ENCODE data around the gene KANSL1. TPM values are rescaled to one million over a fixed set of nuclear protein-coding genes. Genes with fewer than 3 reads are reported as not detected.
A peak's percentile ranks its signal among the peaks of the same experiment; 100 is the strongest.

Gene KANSL1
- total and polyA plus RNA-seq, 9 of the 15 experiments (the other 6 are each of a cell fraction or from before 2014, with no cell fraction given) = 3.6 to 55.4 (median 31.8) TPM

DNA sequence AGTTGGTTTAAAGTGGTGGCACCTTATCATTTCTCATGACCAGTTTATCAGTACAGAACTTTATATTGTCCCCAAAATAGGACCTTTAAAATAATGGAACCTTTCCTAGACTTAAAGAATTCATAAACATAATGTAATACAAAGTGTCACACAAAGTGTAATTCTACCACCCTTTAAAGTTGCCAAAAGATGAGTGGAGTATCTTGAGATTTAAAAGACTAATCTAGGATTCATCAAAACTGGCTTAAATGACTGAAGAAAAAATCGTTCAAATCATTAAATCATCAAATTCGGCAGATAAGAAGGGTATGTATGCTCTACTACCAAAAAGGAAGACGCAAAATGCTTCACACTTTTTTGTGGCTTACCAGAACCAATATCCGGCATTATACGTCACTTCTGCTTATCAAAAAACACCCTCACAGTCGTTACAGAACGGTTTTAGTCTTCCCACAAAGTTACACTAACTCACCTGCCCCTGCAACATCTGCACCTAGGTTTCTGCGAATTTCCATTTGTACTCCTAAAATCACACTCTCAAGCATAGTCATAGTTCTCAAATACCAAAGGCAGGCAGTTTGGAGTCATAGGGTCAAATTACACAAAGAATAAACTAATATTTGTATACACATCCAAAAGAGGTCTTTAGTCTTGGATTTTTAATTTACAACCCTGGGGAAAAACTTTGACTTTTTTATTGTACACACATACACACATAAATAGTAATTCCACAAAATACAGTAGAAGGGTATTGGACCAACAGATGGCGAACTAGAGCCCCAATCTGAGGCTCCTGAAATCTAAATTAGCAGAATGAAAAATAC is 1.4 kb upstream of the KANSL1 start (continued):
- TF ChIP-seq ARID3A (IDR thresholded peaks at IDR 0.05; ENCODE audit: borderline replicate concordance, low read depth, low read length) (peak; percentile 47), ZNF740 (CRISPR knock-in tag; IDR thresholded peaks at IDR 0.05) (no peak), ZNF740 (tag; IDR thresholded peaks at IDR 0.05) (0 out of 4 replicates have a peak, but pooled peaks of 1 of the 2 experiments have one; percentile 8), HCFC1 (IDR thresholded peaks at IDR 0.05; ENCODE audit: low read depth, low read length) (0 out of 2 replicates have a peak, but pooled peaks have one; percentile 4), ZNF586 (CRISPR knock-in tag; conservative IDR thresholded peaks at IDR 0.05) (0 out of 2 replicates have a peak, but pooled peaks have one; percentile 38), MTA2 (IDR thresholded peaks at IDR 0.05; ENCODE audit: low read depth) (0 out of 2 replicates have a peak, but pooled peaks have one; percentile 15), ZFP36 (IDR thresholded peaks at IDR 0.05; ENCODE audit: low read depth, low read length, partially characterized antibody) (peak; percentile 16), ZBTB40 (IDR thresholded peaks at IDR 0.05) (peak; percentile 1; the same call in 1 of the 2 replicates), ZBTB40 (CRISPR knock-in tag; IDR thresholded peaks at IDR 0.05) (no peak), MED1 (CRISPR knock-in tag; IDR thresholded peaks at IDR 0.05; ENCODE audit: borderline replicate concordance) (no peak), TAF1 (IDR thresholded peaks at IDR 0.05; ENCODE audit: control insufficient read depth, extremely low read depth, insufficient read depth, low read length, severe bottlenecking) (peak; percentile 25), BACH1 (tag; IDR thresholded peaks at IDR 0.05) (peak; percentile 92), PKNOX1 (IDR thresholded peaks at IDR 0.05) (peak; percentile 69), SPI1 (IDR thresholded peaks at IDR 0.05; ENCODE audit: borderline replicate concordance, low read depth, low read length) (peak; percentile 70)

Measured in K562 (cell line).